Fibroblast of mammary gland (primary cell): ENCODE data around the gene FEM1C.
"Not testable (repeated sequence)": the region's sequence is repeated elsewhere in the genome, so short reads cannot be mapped to it uniquely, and the experiment has no call there.

Experiments used
- DNase-seq: peaks from one replicate; pipeline ENCODE4 v3.0.0-alpha.2; 2010; ENCODE audit warnings: low read depth
- H3K4me3 ChIP-seq: 2 replicates; pipeline ENCODE4 v1.5.1; 2011; ENCODE audit warnings: low read depth, mild to moderate bottlenecking, low read length, moderate library complexity; ENCODE audit not compliant: control insufficient read depth
- CTCF ChIP-seq: conservative IDR thresholded peaks from 2 replicates; pipeline ENCODE4 v1.5.1; 2011; ENCODE audit warnings: low read depth, low read length, inconsistent platforms; ENCODE audit not compliant: control insufficient read depth, insufficient read depth

FEM1C gene

GRCh38 chr5:115487168-115487567 is 57.4 kb downstream of the FEM1C start:
- DNase-seq: no peak
- TF ChIP-seq CTCF: no peak
- no peak overlapping the region for H3K4me3 ChIP-seq

- H3K4me3 ChIP-seq: no peak overlapping the region
- no peak for DNase-seq
- no peak for TF ChIP-seq CTCF
Observed at GRCh38 chr5:115486728-115487127, 57.8 kb downstream of the FEM1C start.

GRCh38 chr5:115484368-115484767 is 60.2 kb downstream of the FEM1C start:
- TF ChIP-seq CTCF: no peak
- DNase-seq: no peak
- no peak overlapping the region for H3K4me3 ChIP-seq

DNA sequence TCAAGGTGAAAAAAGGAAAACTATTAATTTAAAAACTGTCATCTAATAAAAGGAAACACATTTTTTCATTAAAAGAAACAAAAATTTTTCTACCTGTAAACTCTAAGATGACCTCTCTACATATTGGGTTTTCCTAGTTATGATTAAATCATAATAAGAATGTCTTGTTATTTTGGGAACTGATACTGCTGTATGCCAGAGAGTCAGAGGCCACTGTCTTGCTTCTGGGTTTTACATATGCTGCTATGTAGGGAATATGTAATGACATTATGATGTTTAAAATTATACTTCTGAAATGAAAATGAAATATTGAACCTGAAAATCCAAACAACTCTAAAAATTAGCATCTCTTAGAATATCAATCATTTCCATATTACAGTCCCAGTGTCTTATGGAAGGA is 63.7 kb downstream of the FEM1C start:
- TF ChIP-seq CTCF: no peak
- no peak for DNase-seq
- H3K4me3 ChIP-seq: no peak overlapping the region

DNA sequence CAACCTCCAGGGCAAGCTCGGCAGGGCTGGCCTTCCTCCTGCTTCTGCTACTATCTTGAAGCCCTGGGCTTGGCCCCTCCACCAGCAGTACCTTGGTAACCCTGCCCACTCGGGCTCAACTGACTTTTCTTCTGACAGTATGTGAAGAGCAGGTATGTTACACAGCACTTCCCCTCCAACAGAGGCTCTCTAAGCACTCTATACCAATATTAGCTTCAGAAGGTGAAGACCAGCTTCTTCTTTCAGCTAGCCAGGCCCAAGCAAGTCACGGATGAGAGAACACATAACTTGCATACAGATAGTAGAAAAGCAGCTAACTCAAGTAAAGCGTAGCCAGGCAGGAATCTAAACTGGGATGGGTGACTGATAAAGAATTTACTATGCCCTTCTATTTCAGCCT is 64.3 kb downstream of the FEM1C start:
- TF ChIP-seq CTCF: no peak
- no peak overlapping the region for H3K4me3 ChIP-seq
- DNase-seq: no peak

DNA sequence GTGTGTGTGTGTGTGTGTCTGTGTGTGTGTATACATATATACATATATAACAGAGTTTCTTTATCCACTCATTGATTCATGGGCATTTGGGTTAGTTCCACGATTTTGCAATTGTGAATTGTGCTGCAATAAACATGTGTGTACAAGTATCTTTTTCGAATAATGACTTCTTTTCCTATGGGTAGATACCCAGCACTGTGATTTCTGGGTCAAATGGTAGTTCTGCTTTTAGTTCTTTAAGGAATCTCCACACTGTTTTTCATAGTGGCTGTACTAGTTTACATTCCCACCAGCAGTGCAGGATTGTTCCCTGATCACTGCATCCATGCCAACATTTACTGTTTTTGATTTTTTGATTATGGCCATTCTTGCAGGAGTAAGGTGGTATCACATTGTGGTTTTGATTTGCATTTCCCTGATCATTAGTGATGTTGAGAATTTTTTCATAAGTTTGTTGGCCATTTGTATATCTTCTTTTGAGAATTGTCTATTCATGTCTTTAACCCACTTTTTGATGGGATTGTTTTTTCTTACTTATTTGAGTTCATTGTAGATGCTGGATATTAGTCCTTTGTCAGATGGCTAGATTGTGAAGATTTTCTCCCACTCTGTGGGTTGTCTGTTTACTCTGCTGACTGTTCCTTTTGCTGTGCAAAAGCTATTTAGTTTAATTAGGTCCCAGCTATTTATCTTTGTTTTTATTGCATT is 65.3 kb downstream of the FEM1C start:
- DNase-seq: not testable (repeated sequence)

DNA sequence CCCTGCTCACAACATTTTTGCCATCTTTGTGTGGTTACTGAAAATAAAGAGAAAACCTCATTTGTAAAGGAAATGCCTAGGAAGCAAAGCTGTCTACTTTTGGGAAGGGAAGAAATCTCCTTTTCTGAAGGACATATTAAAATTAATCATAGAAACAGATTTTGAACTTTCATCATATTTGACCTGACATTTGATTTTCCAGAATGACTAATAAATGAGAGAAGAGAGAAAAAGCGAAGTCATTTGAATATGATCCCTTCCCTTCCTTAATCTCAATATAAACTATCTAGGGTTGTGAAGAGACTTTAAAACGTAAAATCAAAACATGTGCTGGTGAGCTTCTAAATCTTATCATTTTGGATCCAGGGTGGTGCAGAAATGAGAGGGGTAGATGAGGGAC is 66.3 kb downstream of the FEM1C start:
- TF ChIP-seq CTCF: no peak
- no peak overlapping the region for H3K4me3 ChIP-seq
- no peak for DNase-seq

More for the DNA sequence above, 65.3 kb downstream of the FEM1C start:
- H3K4me3 ChIP-seq: not testable (repeated sequence)
